H9 (cell line): Measurements from ENCODE around the gene HSPE1. TPM values are rescaled to one million over a fixed set of nuclear protein-coding genes. Genes with fewer than 3 reads are reported as not detected.

Experiments used
- DNase-seq: peaks from one replicate; pipeline ENCODE4 v3.0.0-alpha.2; 2017
- H2AFZ ChIP-seq: one replicate; pipeline ENCODE4 v1.6.1; 2013; ENCODE audit warnings: mild to moderate bottlenecking, low read length, control low read depth, moderate library complexity
- H2AK5ac ChIP-seq: 2 replicates; pipeline ENCODE4 v1.6.1; 2013; ENCODE audit warnings: low read length, control low read depth, mixed read lengths; ENCODE audit not compliant: insufficient read length
- H2BK120ac ChIP-seq: one replicate; pipeline ENCODE4 v1.6.1; 2013; ENCODE audit warnings: low read depth, mild to moderate bottlenecking, low read length, control low read depth, inconsistent platforms; ENCODE audit not compliant: poor library complexity, severe bottlenecking
- H2BK12ac ChIP-seq: 2 replicates; pipeline ENCODE4 v1.6.1; 2013; ENCODE audit warnings: low read length, control low read depth, mixed read lengths, low read depth; ENCODE audit not compliant: insufficient read length
- H2BK15ac ChIP-seq: 2 replicates; pipeline ENCODE4 v1.6.1; 2013; ENCODE audit warnings: low read depth, low read length, control low read depth
- H2BK20ac ChIP-seq: one replicate; pipeline ENCODE4 v1.6.1; 2013; ENCODE audit warnings: low read depth, mild to moderate bottlenecking, low read length, control low read depth, inconsistent platforms; ENCODE audit not compliant: poor library complexity, severe bottlenecking
- H2BK5ac ChIP-seq: 2 replicates; pipeline ENCODE4 v1.6.1; 2013; ENCODE audit warnings: low read length, control low read depth, mixed read lengths; ENCODE audit not compliant: insufficient read length
- H3K14ac ChIP-seq: 2 replicates; pipeline ENCODE4 v1.6.1; 2013; ENCODE audit warnings: low read length, control low read depth; ENCODE audit not compliant: insufficient read depth
- H3K18ac ChIP-seq: 2 replicates; pipeline ENCODE4 v1.6.1; 2013; ENCODE audit warnings: low read depth, mild to moderate bottlenecking, mixed read lengths, low read length, control low read depth; ENCODE audit not compliant: insufficient read length
- H3K23ac ChIP-seq: 2 replicates; pipeline ENCODE4 v1.6.1; 2013; ENCODE audit warnings: low read length, control low read depth, mixed read lengths, low read depth; ENCODE audit not compliant: insufficient read length
- H3K23me2 ChIP-seq: 2 replicates; pipeline ENCODE4 v1.6.1; 2013; ENCODE audit warnings: low read depth, mild to moderate bottlenecking, mixed read lengths, low read length, control low read depth; ENCODE audit not compliant: insufficient read length, poor library complexity, severe bottlenecking
- H3K27ac ChIP-seq: 2 replicates; pipeline ENCODE4 v1.5.1; 2013; ENCODE audit warnings: low read length, control low read depth, mixed read lengths, low read depth; ENCODE audit not compliant: insufficient read length
- H3K27me3 ChIP-seq: 2 replicates; pipeline ENCODE4 v1.6.1; 2013; ENCODE audit warnings: low read length, control low read depth, inconsistent platforms; ENCODE audit not compliant: insufficient read depth
- H3K4ac ChIP-seq: 2 replicates; pipeline ENCODE4 v1.6.1; 2013; ENCODE audit warnings: low read depth, mild to moderate bottlenecking, control low read depth, inconsistent platforms, low read length, moderate library complexity
- H3K4me1 ChIP-seq: 2 replicates; pipeline ENCODE4 v1.6.1; 2013; ENCODE audit warnings: low read length, control low read depth, inconsistent platforms; ENCODE audit not compliant: insufficient read depth
- H3K4me2 ChIP-seq: 2 replicates; pipeline ENCODE4 v1.6.1; 2013; ENCODE audit warnings: low read length, control low read depth, mixed read lengths; ENCODE audit not compliant: insufficient read length, insufficient read depth
- H3K56ac ChIP-seq: 2 replicates; pipeline ENCODE4 v1.6.1; 2013; ENCODE audit warnings: low read depth, mild to moderate bottlenecking, mixed read lengths, low read length, control low read depth; ENCODE audit not compliant: insufficient read length
- H3K79me1 ChIP-seq: 2 replicates; pipeline ENCODE4 v1.6.1; 2013; ENCODE audit warnings: low read depth, mild to moderate bottlenecking, moderate library complexity, low read length, control low read depth, inconsistent platforms; ENCODE audit not compliant: insufficient read depth, poor library complexity, severe bottlenecking
- H3K79me2 ChIP-seq: 2 replicates; pipeline ENCODE4 v1.6.1; 2013; ENCODE audit warnings: low read length, control low read depth, inconsistent platforms; ENCODE audit not compliant: insufficient read depth
- H3K9ac ChIP-seq: 2 replicates; pipeline ENCODE4 v1.6.1; 2013; ENCODE audit warnings: low read length, control low read depth, mixed read lengths; ENCODE audit not compliant: insufficient read length; ENCODE audit errors: extremely low read depth
- H3K9me3 ChIP-seq: one replicate; pipeline ENCODE4 v1.6.1; 2013; ENCODE audit warnings: low read depth, low read length, inconsistent platforms; ENCODE audit not compliant: control insufficient read depth
- H3T11ph ChIP-seq: one replicate; pipeline ENCODE4 v1.6.1; 2013; ENCODE audit warnings: mild to moderate bottlenecking, low read length, control low read depth, inconsistent platforms
- H4K20me1 ChIP-seq: one replicate; pipeline ENCODE4 v1.6.1; 2013; ENCODE audit not compliant: control insufficient read depth, insufficient read length, insufficient read depth
- H4K5ac ChIP-seq: 2 replicates; pipeline ENCODE4 v1.6.1; 2013; ENCODE audit warnings: low read depth, mild to moderate bottlenecking, mixed read lengths, low read length, control low read depth; ENCODE audit not compliant: insufficient read length
- H4K8ac ChIP-seq: replicated peaks from 2 replicates; pipeline ENCODE4 v1.6.1; 2013; ENCODE audit warnings: low read length, control low read depth, mixed read lengths, low read depth; ENCODE audit not compliant: insufficient read length
- H4K91ac ChIP-seq: 2 replicates; pipeline ENCODE4 v1.6.1; 2013; ENCODE audit warnings: low read depth, mild to moderate bottlenecking, moderate library complexity, mixed read lengths, low read length, control low read depth; ENCODE audit not compliant: insufficient read length
- H3K27ac Mint-ChIP-seq, 3 experiments: 2 replicates in 2 of 3; 3 replicates in 1 of 3; pipeline ENCODE4 v1.8.0; 2020 to 2021; ENCODE audit warnings: mixed read lengths in 3 of 3, mild to moderate bottlenecking in 1 of 3, moderate library complexity in 1 of 3
- H3K27me3 Mint-ChIP-seq: 2 replicates; pipeline ENCODE4 v1.8.0; 2021; ENCODE audit warnings: low read depth, mild to moderate bottlenecking, moderate library complexity, mixed read lengths
- H3K36me3 Mint-ChIP-seq, 3 experiments: 2 replicates in 2 of 3; 3 replicates in 1 of 3; pipeline ENCODE4 v1.8.0; 2020 to 2021; ENCODE audit warnings: low read depth in 3 of 3, mixed read lengths in 3 of 3; ENCODE audit not compliant: insufficient read depth in 1 of 3
- H3K4me1 Mint-ChIP-seq, 2 experiments: 2 replicates each; pipeline ENCODE4 v1.8.0; 2020; ENCODE audit warnings: mixed read lengths in 2 of 2
- H3K4me3 Mint-ChIP-seq, 2 experiments: 2 replicates in 1 of 2; 3 replicates in 1 of 2; pipeline ENCODE4 v1.8.0; 2020 to 2021; ENCODE audit warnings: mild to moderate bottlenecking in 2 of 2, mixed read lengths in 2 of 2, moderate library complexity in 1 of 2
- H3K9me3 Mint-ChIP-seq, 2 experiments: 2 replicates in 1 of 2; 3 replicates in 1 of 2; pipeline ENCODE4 v1.8.0; 2020; ENCODE audit warnings: mild to moderate bottlenecking in 2 of 2, mixed read lengths in 2 of 2, moderate library complexity in 1 of 2
- CTCF ChIP-seq: fragments of 200-600 bp; sonication (generic); conservative IDR thresholded peaks from 3 replicates; pipeline ENCODE4 v1.8.0; 2021; ENCODE audit warnings: antibody characterized with exemption, mild to moderate bottlenecking
- WGBS: extraction: QIAGEN DNeasy Blood & Tissue Kit; methylation state at CpG from one replicate; pipeline ENCODE4 v1.1.7; 2013; ENCODE audit warnings: missing lambda C conversion rate, low lambda C conversion rate, mixed read lengths; ENCODE audit not compliant: insufficient read length; ENCODE audit errors: extremely low coverage; 5-methylcytosine and 5-hydroxymethylcytosine counted together
- total RNA-seq: library from RNA; stranded (reverse); gene quantifications from 2 replicates; pipeline ENCODE4 v1.2.1, GENCODE V29; 2021

HSPE1 gene
- total RNA-seq, 1 experiment from 2014 or later, result 347 TPM

GRCh38 chr2:197539734-197540133 is 39.6 kb downstream of the HSPE1 start:
- H3K4me3 Mint-ChIP-seq, result no peak overlapping the region

More at GRCh38 chr2:197539734-197540133, 39.6 kb downstream of the HSPE1 start:
- Histone ChIP-seq H3K9ac (no peak overlapping the region), H3K4ac (no peak overlapping the region), H4K20me1 (no peaks in the 10 kb centered on the region), H3K23ac (no peak overlapping the region), H2AK5ac (no peak overlapping the region), H3K4me1 (no peaks in the 10 kb centered on the region; the same call in 1 of the 2 replicates), H3K56ac (no peak overlapping the region), H3K14ac (no peak overlapping the region), H4K8ac (no peak overlapping the region), H3K79me1 (peaks cover 3% of the 10 kb centered on the region), H2BK15ac (no peak overlapping the region), H2BK12ac (no peak overlapping the region), H2BK5ac (no peak overlapping the region), H3K23me2 (no peaks in the 10 kb centered on the region), H3K9me3 (no peaks in the 10 kb centered on the region), H4K91ac (no peak overlapping the region), H2BK20ac (no peak overlapping the region), H2AFZ (no peak overlapping the region), H2BK120ac (no peak overlapping the region), H3K79me2 (no peaks in the 10 kb centered on the region; the same call in 1 of the 2 replicates), H3K18ac (no peak overlapping the region), H4K5ac (no peak overlapping the region), H3K27me3 (no peaks in the 10 kb centered on the region), H3K27ac (no peak overlapping the region), H3T11ph (no peak overlapping the region), H3K4me2 (no peak overlapping the region)
- H3K27ac Mint-ChIP-seq, result no peak overlapping the region
- peaks cover 5 to 7% of the 10 kb centered on the region in 2 experiments for H3K4me1 Mint-ChIP-seq
- peaks cover 40 to 86% (median 78%) of the 10 kb centered on the region in 3 experiments; a peak in 6 of 7 replicates for H3K36me3 Mint-ChIP-seq
- no peak for DNase-seq
- H3K9me3 Mint-ChIP-seq, result no peaks in the 10 kb centered on the region
- TF ChIP-seq CTCF, result no peak
- no CpG with 5 or more reads among the region's 1 CpG for WGBS
- no peaks in the 10 kb centered on the region for H3K27me3 Mint-ChIP-seq
